ENCODE results near the gene HES4.
"Not testable (repeated sequence)": the region's sequence is repeated elsewhere in the genome, so short reads cannot be mapped to it uniquely, and the experiment has no call there.

Gene HES4

DNA sequence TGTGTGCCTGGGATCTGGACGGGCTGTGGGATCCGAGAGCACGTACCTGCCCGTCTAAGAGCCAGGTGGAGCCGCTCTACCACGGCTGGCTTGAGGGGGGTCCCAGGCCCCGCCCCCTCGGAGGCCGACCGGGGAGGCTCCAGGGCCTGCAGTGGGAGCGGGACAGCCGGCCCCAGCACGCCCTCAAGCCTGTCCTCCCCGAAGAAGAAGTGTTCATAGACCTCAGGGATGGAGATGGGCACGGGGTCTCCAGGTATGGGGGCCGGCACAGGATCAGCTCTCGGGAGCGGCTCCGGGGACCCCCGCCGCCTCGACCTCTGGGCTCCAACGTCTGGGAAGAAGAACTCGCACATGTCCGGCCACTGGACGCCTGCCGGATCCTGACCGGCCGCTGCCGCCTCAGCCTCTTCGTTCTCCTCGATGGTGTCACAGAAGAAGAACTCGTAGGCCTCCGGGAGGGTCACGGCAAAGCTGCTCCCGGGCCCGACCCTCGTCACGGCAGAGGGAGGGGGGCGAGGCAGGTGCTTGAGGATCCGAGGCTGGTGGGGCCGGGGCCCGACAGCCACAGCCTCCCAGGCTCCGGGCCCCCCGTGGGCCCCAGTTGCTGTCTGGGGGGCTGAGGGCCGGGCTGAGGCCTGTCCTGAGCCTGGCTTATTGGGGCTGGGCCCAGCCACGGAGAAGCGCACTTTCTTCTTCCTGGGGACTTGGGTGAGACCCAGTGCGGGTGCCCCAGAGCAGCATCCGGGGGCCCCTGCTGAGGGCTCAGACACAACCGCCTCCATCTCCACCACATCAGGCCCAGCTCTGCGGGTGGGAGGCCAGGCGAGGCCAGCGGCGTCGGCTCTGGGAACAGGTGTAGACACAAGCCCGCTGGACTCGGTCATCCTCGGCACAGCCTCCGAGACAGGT is 20.8 kb downstream of the HES4 start:
- DNase-seq, result no peak

DNA sequence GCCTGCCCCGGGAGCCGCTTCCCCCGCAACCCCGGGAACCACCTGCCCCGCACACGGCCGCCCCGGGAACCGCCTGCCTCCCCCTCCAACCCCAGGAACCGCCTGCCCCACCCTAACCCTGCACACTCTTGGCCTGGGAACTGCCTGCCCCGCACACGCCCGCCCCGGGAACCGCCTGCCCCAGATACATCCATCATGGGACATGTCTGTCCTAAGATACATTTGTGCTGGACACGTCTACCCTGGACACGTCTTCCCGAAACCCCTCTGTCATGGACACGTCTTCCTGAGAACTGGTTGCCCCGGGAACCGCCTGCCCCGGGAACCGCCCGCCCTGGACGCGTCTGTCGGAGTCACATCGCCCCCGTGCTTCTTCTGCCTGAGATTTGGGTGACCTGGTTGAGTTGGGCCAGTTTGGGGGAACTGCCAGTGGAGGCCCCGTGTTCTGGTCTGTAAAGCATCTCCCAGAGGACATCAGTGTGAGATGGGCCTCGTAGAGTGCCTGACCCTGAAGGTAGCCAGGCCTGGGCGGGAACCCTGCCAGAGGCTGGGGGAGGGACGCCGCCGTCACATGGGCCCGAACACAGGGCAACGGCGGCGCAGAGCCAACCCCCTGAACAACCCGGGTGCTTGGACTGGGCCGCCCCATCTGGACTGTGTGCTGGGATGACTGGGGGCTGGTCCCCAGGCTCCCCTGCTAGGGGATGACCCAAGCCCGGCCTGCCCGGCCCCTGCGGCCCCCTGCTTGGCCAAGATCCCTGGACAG is 21.6 kb downstream of the HES4 start:
- DNase-seq, result no peak

DNA sequence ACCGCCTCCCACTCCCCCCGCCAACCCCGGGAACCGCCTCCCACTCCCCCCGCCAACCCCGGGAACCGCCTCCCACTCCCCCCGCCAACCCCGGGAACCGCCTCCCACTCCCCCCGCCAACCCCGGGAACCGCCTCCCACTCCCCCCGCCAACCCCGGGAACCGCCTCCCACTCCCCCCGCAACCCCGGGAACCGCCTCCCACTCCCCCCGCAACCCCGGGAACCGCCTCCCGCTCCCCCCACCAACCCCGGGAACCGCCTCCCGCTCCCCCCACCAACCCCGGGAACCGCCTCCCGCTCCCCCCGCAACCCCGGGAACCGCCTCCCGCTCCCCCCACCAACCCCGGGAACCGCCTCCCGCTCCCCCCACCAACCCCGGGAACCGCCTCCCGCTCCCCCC is 23.1 kb downstream of the HES4 start:
- not testable (repeated sequence) for DNase-seq

DNA sequence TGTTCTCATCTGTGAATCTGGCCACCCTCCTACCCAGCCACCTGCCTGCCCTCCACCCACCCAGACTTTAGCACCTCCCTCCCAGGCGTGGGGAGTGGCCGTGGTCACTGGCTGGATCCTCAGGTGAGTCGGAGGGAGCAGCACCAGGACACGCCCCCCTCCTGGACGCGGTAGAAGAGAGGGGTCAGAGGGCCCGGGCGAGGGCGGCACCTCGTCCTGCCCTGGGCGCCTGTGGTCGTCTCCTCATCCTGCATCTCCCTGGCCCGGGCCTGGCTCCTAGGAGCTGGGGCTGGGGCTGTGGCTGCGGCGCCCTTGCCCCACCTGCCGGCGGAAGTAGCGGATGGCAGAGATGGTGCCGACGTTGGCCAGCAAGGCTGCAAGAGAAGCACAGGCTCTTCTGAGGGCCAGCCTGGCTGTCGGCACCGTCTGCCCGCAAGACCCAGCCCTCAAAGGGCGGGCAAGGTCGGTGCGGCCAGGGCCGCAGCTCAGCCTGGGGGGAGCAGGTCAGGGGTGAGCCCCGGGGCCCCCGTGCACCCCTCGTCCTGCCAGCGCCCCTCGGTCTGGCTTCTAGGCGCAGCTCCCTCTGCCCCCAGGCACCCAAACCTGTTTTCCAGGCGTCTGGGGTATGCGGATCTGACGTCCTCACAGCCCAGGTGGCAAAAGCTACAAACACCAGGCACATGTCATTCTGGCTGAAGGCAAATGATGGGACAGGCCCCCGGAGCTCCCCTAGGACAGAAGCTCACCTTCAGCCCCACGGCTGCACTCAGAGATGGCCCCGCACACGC is 23.8 kb downstream of the HES4 start:
- DNase-seq, result peak; percentile 78

DNA sequence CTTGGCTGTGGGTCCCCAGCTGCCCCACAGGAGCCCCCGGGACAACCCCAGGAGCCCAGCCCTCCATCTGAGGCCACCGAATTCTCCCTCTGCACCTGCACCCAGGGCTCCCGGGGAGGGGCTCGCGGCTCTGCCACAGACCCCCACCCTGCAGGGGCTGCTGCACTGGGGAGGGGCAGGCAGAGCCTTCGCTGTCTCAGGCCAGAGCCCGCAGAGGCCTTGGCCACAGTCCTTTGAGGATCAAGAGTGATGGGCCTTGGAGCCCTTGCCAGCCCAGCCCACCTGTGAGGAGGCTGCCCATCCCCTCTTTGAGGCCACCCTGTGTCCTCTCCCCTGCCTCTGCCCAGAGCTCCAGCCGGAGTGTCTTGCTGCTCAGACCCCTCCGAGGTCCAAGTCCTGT is 24.5 kb downstream of the HES4 start:
- no peak for DNase-seq

DNA sequence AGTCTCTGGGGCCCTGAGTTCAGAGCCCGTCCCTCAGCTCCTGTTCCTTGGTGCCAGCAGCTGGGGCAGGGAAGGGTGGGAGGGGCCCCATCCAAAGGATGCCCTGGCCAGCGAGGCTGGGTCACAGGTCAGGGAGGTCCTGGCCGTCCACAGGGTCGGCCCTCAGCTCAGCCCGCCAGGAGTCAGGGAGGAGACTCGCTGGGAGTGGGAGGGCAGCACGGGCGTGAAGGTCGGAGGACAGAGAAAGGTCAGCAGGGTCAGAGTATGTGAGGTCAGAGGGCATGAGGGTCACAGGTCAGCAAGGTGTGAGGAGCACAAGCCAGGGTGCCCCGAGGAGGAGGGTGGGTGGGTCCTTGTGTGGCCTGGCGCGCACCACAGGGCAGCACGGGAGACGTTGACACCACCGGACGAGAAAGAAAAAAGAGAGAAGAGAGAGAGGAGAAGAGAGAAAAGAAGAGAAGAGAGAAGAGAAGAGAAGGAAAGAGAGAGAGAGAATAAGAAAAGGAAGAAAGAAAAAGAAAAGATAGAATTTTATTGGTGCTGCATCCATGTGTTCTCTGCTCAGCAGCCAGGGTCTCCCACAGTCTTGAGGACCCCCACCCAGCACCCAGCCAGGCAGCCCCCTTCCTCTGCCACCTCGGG is 25.1 kb downstream of the HES4 start:
- DNase-seq, result no peak

DNA sequence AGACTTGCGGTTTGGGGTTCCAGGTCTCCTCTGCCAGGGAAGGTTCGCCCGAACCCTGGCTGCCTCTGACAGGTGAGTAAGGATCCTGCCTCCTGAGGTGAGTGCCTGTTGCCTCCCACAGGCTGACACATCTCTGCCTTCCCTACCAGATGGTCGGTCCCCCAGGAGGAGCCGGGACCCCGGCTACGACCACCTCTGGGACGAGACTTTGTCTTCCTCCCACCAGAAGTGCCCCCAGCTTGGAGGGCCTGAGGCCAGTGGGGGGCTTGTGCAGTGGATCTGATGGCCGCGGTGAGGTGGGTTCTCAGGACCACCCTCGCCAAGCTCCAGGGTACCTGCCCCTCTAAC is 25.6 kb downstream of the HES4 start:
- DNase-seq, result no peak

DNA sequence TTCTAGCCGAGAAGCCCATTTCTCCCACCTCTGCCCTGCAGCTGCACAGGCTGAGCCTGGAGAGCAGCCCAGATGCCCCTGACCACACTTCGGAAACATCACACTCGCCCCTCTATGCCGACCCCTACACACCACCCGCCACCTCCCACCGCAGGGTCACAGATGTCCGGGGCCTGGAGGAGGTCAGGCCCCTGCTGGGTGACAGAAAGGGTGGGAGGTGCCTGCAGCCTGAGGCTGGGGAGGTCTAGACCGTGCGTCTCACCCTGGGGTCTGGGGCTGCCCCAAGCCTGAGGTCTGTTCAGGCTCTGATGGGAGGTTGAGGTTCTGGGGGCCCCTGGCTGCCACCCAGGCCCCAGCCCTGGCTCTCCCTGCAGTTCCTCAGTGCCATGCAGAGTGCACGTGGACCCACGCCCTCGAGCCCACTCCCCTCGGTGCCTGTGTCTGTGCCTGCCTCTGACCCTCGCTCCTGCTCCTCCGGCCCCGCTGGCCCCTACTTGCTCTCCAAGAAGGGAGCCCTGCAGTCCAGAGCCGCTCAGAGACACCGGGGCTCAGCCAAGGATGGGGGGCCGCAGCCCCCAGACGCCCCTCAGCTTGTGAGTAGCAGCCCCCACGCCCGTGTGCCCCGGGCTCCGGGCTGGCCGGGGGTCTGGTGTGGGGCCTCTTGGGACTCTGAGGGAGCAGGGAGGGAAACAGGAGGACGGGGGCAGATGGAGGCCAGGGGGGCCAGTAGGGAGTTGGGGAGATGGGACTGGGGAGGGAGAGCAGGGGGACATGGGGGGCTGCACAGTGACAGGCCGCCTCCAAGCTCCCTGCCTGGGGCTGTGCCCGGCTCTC is 26.2 kb downstream of the HES4 start:
- no peak for DNase-seq

DNA sequence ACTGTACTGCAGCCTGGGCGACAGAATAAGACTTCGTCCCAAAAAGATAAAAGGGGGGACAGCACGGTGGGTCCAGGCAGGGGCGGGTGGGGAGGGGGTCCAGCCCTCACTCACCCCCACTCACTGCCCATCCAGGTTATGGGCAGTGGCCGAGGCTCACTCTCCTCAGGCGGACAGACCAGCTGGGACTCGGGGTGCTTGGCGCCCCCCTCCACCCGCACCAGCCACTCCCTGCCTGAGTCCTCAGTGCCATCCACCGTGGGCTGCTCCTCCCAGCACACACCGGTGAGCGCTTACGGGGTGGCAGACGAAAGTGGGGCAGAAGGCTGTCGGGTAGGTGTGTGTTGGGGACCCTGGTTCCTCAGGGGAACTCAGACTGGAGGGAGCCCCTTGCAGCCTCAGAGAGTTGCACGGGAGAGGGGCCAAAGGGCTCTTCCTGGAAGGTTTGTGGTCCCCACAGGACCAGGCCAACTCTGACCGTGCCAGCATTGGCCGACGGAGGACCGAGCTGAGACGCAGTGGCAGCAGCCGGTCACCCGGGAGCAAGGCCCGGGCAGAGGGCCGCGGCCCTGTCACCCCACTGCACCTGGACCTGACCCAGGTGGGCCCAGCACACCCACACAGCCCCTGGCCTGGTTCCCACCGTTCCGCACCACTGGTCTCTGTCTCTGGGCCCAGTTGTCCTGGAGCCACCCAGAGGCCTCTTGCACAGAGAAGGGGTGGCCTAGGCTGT is 27.0 kb downstream of the HES4 start:
- no peak for DNase-seq

DNA sequence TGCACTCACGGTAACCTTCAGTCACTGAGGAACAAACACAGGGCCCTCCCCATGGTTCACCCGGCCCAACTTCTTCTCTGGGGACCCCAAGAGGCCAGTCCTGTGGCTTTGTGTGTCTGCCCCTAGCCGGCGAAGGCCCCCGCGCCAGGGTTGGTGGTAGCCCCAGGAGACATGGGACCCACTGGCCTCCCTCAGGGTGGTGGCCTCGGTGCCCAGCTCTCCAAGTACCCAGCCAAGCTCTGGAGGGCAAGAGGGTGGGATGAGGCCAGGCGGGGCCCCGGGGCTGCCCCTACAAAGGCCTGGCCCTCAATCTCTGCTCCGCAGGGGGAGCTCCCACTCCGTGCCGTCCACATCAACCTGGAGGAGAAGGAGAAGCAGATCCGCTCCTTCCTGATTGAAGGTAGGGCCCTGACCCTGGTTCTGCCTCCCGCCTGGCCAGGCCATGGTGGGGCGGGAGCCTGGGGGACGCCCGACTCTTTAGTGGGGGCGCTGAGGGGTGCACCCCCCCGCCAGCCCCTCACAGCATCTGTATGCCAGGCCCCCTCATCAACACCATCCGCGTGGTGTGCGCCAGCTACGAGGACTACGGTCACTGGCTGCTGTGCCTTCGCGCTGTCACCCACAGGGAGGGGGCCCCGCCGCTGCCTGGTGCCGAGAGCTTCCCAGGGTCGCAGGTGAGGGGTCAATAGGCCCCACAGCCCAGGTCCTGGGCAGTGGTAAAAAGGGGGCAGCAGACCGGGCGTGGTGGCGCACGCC is 28.0 kb downstream of the HES4 start:
- DNase-seq, result no peak

DNA sequence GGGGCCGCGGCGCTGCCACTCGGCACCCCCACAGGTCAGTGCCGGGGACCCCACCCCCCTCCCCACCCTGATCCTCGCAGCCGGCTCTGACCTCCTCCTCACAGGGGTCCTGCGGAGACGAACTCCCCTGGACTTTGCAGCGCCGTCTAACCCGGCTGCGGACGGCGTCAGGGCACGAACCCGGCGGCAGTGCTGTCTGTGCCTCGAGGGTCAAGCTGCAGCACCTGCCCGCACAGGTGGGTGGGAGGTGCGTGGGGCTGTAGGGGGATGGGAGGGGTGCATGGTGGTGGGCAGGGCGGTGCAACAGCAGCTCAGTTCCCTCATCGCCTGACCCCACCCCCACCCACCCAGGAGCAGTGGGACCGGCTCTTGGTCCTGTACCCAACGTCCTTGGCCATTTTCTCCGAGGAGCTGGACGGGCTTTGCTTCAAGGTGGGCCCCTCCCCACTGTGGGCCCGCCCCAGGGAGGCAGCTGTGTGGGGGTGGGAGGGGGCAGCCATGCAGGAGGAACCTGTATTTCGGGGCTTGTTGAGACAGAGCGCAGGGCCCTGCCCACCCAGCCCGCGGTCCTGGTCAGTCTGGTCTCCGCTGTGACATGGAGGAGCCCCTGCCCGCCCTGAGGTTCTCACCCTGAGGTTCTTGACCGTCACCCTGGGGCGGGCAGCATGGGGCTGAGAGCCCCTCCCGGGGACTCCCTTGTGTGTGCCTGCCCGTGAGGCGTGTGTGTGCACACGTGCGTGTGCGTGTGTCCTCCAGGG is 28.7 kb downstream of the HES4 start:
- DNase-seq, result no peak

DNA sequence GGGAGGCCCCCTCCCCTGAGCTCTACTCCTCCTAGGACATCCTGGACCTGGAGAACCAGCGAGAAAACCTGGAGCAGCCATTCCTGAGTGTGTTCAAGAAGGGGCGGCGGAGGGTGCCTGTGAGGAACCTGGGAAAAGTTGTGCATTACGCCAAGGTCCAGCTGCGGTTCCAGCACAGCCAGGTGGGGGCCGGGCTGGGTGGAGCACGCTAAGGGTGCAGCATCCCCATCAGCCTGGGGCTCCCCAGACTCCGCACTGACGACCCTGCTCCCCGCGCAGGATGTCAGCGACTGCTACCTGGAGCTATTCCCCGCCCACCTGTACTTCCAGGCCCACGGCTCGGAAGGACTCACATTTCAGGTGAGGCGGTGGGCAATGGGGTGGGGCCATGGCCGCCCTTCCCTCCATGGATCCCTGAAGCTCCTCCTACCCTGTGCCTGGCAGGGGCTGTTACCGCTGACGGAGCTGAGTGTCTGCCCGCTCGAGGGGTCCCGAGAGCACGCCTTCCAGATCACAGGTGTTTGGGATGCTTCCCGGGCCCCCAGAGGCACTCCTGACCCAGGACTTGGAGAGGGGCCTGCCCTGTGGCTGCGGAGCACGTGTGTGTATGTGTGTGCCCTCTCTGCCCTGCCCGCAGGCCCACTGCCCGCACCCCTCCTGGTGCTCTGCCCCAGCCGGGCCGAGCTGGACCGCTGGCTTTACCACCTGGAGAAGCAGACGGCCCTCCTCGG is 29.5 kb downstream of the HES4 start:
- DNase-seq, result no peak

DNA sequence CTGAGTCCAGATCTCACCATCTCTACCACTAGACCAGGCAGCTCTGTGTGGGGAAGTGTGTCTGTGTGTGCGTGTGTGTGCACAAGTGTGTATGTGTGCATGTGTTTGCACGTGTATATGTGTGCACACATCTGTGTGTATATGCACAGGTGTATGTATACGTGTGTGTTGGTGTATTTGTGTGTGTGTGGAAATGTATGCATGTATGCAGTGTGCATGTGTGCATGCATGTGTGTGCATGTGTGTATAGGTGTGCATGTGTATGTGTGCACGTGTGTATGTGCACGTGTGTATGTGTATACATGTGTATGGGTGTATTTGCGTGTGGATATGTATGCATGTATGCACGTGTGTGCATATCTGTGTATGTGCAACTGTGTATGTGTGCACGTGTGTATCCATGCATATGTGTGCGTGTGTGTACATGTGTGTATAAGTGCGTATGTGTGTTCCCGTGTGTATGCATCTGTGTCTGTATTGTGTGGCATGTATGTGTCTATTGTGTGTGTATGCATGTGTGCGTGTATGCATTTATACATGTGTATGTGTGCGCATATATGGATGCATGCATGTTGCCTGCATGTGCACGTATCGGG is 30.5 kb downstream of the HES4 start:
- DNase-seq, result no peak

DNA sequence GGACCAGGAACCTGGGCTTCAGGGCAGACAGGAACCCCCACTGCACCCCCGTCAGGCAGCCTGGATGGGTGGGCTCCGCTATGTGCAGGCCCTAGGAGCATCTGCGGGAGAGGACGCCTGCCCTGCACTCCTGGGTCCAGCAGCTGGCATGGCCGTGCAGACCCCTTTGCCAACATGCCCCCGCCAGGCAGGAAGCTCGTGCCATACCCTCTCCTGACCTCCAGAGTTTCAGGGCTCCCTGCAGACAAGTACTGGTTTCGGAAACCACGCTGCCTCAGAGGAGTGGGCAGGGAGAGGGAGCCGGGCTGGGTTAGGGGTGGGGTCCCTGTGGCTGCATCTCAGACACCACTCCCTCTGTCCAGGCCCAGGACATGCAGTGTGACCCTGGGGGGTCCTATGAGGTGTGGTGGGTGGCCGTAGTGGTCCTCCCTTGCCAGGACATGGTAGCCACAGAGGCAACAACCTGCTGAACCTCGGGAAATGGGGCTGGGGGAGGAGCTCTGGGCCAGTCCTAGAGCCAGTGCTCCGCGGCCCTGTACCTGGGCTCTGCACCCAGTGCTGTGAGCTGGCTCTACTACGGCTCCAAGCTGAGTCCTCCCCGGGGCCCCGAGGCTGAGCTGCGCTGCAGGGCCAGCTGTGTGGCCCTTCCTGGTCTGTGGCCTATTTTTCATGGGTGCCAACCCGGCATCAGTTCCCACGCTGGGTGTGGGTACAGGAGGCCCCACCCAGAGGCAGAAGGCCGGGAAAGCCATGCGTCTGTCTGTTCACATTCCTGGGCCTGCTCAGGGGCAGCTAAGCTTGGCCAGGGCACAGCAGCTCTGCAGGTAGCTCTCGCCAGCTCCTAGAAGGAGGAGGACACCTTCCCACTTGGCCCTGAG is 32.2 kb downstream of the HES4 start:
- no peak for DNase-seq

DNA sequence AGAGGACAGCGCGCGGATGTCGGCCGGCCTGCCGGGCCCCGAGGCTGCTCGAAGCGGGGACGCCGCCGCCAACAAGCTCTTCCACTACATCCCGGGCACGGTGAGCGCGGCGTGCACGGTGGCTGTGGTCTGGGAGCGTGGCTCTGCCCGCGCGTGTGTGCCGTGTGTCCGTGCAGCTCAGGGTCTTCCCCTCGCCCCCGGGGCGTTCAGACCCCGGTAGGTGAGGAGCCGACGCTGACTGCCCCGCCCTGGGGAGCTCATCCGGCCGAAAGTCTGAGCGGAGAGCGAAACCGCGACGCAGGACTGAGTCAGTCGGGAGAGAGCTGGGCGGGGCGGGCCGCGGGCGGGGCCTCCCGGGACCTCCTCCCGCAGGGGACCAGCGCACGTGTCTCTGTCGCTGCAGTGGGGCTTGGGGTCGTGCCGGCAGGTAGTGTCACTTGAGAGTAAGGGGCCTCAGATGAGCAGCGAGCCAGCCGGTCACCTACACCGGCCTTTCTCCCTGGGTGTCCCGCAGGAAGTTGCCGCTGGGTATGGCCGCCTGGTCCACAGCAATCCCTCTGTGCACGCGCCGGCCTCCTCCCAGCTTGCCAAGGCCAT is 33.1 kb downstream of the HES4 start:
- peak; percentile 75 for DNase-seq

DNA sequence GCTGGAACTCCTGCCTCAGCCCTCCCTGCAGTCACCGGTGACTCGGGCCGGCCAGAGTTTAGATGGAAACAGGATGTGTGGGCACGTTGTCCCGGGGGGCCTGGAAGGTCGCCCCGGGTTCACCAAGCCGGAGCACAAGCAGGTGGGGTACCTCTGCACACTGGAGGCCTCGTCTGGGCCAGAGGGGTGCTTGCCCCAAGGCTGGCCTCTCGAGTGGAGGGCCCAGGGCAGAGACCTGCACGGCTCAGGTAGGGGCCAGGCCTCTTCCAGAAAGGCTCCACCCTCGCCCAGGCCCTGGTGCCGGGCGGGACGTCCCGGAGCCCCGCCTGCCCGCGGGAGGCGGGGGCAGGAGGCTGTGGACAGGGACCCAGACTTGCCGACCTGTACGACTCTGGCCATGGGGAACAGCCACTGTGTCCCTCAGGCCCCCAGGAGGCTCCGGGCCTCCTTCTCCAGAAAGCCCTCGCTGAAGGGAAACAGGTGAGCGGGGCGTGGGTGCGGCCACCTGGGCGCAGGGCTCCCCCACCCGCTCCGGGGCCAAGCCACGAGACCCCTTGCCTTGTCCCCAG is 33.7 kb downstream of the HES4 start, which contains the start of gene PLEKHN1:
TSS of gene PLEKHN1 (plus strand) at position 348 of the 569 bp plus-strand sequence. CDS start at position 398, 50 bp downstream.
- DNase-seq, result no peak

Data from hematopoietic multipotent progenitor cell treated with erythropoietin and hydrocortisone succinate and interleukin-3 and kit ligand, for 4 days (in vitro differentiated cells).